PC-9 (cell line): Measurements from ENCODE around the gene RXRG. TPM values are rescaled to one million over a fixed set of nuclear protein-coding genes. Genes with fewer than 3 reads are reported as not detected.

Source experiments
- BruUV-seq: library from RNA; stranded (reverse); fragments of 400-500 nt; replicated peaks from 2 replicates; lab custom pipeline; 2021; lab: Mats Ljungman, UMichigan
- CTCF ChIA-PET: fragments of 300-600 bp; sonication (Branson Sonifier 250); formaldehyde crosslinking; loops from one replicate; lab custom pipeline; 2022; ENCODE audit warnings: antibody characterized with exemption; lab: Charles Lee
- POLR2A ChIA-PET: fragments of 300-600 bp; sonication (Branson Sonifier 250); formaldehyde crosslinking; loops from one replicate; lab custom pipeline; 2022; ENCODE audit warnings: antibody characterized with exemption; ENCODE audit not compliant: unreplicated experiment; lab: Charles Lee
- DNase-seq, 2 experiments: peaks; one replicate each; pipeline versions ENCODE4 v3.0.0 to v3.0.0-alpha.2; 2015 to 2022; ENCODE audit warnings: mixed read lengths in 1 of 2
- H2AFZ ChIP-seq: fragments of 200-600 bp; sonication (generic); 2 replicates; pipeline ENCODE4 v1.8.1; 2017; ENCODE audit warnings: antibody characterized with exemption
- H3F3A ChIP-seq: fragments of 200-600 bp; sonication (generic); 2 replicates; pipeline ENCODE4 v1.8.1; 2017; ENCODE audit warnings: antibody characterized with exemption, mild to moderate bottlenecking, low read depth; ENCODE audit not compliant: insufficient read depth
- H3K27ac ChIP-seq: fragments of 200-600 bp; sonication (generic); 2 replicates; pipeline ENCODE4 v1.6.1; 2016; ENCODE audit warnings: mixed run types
- H3K27me3 ChIP-seq: fragments of 200-600 bp; sonication (generic); 2 replicates; pipeline ENCODE4 v1.6.1; 2016; ENCODE audit warnings: low read depth, mixed run types; ENCODE audit not compliant: insufficient read depth
- H3K36me3 ChIP-seq: fragments of 200-600 bp; sonication (generic); 2 replicates; pipeline ENCODE4 v1.6.1; 2016; ENCODE audit warnings: low read depth, mixed run types
- H3K4me1 ChIP-seq: fragments of 200-600 bp; sonication (generic); replicated peaks from 2 replicates; pipeline ENCODE4 v1.6.1; 2016; ENCODE audit warnings: mixed run types; ENCODE audit not compliant: insufficient read depth
- H3K4me2 ChIP-seq: fragments of 200-600 bp; sonication (generic); 2 replicates; pipeline ENCODE4 v1.6.1; 2017; ENCODE audit warnings: mixed run types
- H3K4me3 ChIP-seq: fragments of 200-600 bp; sonication (generic); 2 replicates; pipeline ENCODE4 v1.6.1; 2016; ENCODE audit warnings: mixed run types
- H3K79me2 ChIP-seq: fragments of 200-600 bp; sonication (generic); 2 replicates; pipeline ENCODE4 v1.6.1; 2017; ENCODE audit warnings: low read depth, mixed run types
- H3K9me2 ChIP-seq: fragments of 200-600 bp; sonication (generic); 2 replicates; pipeline ENCODE4 v1.8.1; 2017; ENCODE audit warnings: mild to moderate bottlenecking; ENCODE audit not compliant: insufficient read depth
- H3K9me3 ChIP-seq: fragments of 200-600 bp; sonication (generic); 2 replicates; pipeline ENCODE4 v1.8.1; 2016; ENCODE audit warnings: low read depth; ENCODE audit not compliant: insufficient read depth
- H4K20me1 ChIP-seq: fragments of 200-600 bp; sonication (generic); 2 replicates; pipeline ENCODE4 v1.8.1; 2017; ENCODE audit not compliant: insufficient read depth
- EZH2 ChIP-seq: fragments of 200-600 bp; sonication (generic); IDR thresholded peaks from 2 replicates; pipeline ENCODE4 v1.8.0; 2017; ENCODE audit warnings: antibody characterized with exemption, low read depth
- intact Hi-C: fragments of 100-400 bp; cut with micrococcal nuclease; formaldehyde crosslinking; loops from one replicate; pipeline ENCODE4 v1.10.0; 2022; ENCODE audit not compliant: unreplicated experiment
- total RNA-seq: library from RNA; stranded (reverse); gene quantifications from 2 replicates; pipeline ENCODE4 v1.2.3, GENCODE V29; 2021
- TF ChIP-seq, protein P1 (sequence below): fragments of 200-600 bp; sonication (generic); conservative IDR thresholded peaks from 2 replicates; pipeline ENCODE4 v1.6.1; 2017; ENCODE audit warnings: mixed run types, antibody characterized with exemption, mild to moderate bottlenecking, moderate library complexity

RXRG gene
- total RNA-seq, 1 experiment from 2014 or later: not detected

DNA sequence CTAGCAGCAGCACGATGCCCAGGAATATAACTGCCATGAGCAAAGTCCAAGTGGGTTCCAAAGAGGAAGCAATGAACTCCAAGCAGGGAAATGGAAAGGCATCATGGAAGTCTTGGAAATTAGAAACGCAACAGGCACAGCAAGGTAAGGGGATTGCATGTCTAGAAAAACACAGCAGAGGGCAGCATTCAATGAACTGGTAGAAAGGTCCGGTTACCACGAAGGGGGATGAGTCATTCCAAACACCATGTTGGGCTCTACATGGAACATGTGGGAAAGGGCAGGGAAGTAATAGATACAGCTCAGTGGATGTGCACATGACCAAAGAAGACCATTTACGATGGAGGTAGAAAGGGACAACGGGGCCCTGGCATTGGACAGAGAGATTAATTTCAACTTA is 36.4 kb downstream of the RXRG start:
- CTCF ChIA-PET: no interaction called here

DNA sequence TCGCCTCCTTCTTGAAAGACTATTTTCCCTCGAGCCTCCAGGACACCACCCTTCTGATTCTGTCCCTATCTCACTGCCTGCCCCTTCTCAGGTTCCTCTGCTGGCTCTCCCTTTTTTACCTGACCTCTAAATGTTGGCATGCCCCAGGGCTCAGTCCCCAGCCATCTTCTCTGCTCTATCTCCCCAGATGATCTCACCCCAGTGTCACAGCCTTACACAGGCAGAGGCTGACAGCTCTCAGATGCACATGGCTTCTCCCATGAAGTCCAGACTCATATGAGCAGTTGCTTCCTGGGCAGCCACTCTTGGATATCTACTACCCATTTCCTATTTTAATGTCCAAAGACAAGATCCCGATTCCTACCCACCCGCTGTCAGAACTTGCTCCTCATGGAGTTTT is 37.5 kb downstream of the RXRG start:
- peaks cover 10% of the 10 kb centered on the region for H3K27me3 ChIP-seq
- H3K9me3 ChIP-seq: no peaks in the 10 kb centered on the region
- no peak overlapping the region for H2AFZ ChIP-seq
- H3K79me2 ChIP-seq: no peaks in the 10 kb centered on the region
- no TSS peak for BruUV-seq
- H3K9me2 ChIP-seq: no peaks in the 10 kb centered on the region
- intact Hi-C loops: no loop called here
- POLR2A ChIA-PET: no interaction called here
- H3K4me3 ChIP-seq: no peak overlapping the region
- no peaks in the 10 kb centered on the region for H3K4me1 ChIP-seq
- H3K4me2 ChIP-seq: no peak overlapping the region
- no peaks in the 10 kb centered on the region for H3K36me3 ChIP-seq
- DNase-seq: no peak
- H3F3A ChIP-seq: no peaks in the 10 kb centered on the region
- H3K27ac ChIP-seq: no peak overlapping the region
- H4K20me1 ChIP-seq: no peaks in the 10 kb centered on the region
- CTCF ChIA-PET: no interaction called here
- no peak for TF ChIP-seq EZH2
- TF ChIP-seq, protein P1, sequence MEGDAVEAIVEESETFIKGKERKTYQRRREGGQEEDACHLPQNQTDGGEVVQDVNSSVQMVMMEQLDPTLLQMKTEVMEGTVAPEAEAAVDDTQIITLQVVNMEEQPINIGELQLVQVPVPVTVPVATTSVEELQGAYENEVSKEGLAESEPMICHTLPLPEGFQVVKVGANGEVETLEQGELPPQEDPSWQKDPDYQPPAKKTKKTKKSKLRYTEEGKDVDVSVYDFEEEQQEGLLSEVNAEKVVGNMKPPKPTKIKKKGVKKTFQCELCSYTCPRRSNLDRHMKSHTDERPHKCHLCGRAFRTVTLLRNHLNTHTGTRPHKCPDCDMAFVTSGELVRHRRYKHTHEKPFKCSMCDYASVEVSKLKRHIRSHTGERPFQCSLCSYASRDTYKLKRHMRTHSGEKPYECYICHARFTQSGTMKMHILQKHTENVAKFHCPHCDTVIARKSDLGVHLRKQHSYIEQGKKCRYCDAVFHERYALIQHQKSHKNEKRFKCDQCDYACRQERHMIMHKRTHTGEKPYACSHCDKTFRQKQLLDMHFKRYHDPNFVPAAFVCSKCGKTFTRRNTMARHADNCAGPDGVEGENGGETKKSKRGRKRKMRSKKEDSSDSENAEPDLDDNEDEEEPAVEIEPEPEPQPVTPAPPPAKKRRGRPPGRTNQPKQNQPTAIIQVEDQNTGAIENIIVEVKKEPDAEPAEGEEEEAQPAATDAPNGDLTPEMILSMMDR: no peak

More for the DNA sequence above, 36.4 kb downstream of the RXRG start:
- BruUV-seq: no TSS peak
- no peaks in the 10 kb centered on the region for H3K9me3 ChIP-seq
- H3K4me1 ChIP-seq: no peaks in the 10 kb centered on the region
- TF ChIP-seq EZH2: no peak
- TF ChIP-seq, protein P1: peak; percentile 42; the same call in 1 of the 2 replicates
- no peaks in the 10 kb centered on the region for H3K36me3 ChIP-seq
- intact Hi-C loops: no loop called here
- peaks cover 19% of the 10 kb centered on the region for H3K27me3 ChIP-seq
- POLR2A ChIA-PET: no interaction called here
- no peaks in the 10 kb centered on the region for H4K20me1 ChIP-seq
- no peaks in the 10 kb centered on the region for H3K9me2 ChIP-seq
- no peak overlapping the region for H3K4me2 ChIP-seq
- H3K4me3 ChIP-seq: no peak overlapping the region
- H3K27ac ChIP-seq: no peak overlapping the region
- DNase-seq: no peak
- H3F3A ChIP-seq: no peaks in the 10 kb centered on the region
- no peak overlapping the region for H2AFZ ChIP-seq
- H3K79me2 ChIP-seq: no peaks in the 10 kb centered on the region

GRCh38 chr1:165403835-165404482 is 41.0 kb downstream of the RXRG start:
- no peak for TF ChIP-seq EZH2
- TF ChIP-seq, protein P1: peak; percentile 72
- ChIA-PET CTCF (no interaction called here), POLR2A (no interaction called here)
- H3K4me1 ChIP-seq: no peaks in the 10 kb centered on the region
- no peak overlapping the region for H2AFZ ChIP-seq
- peak in 1 of 2 experiments; percentile 4 for DNase-seq
- no TSS peak for BruUV-seq
- no peak overlapping the region for H3K4me2 ChIP-seq
- H3K27me3 ChIP-seq: no peaks in the 10 kb centered on the region; the same call in 1 of the 2 replicates
- intact Hi-C loops: no loop called here
- no peaks in the 10 kb centered on the region for H3K9me2 ChIP-seq
- H3K79me2 ChIP-seq: no peaks in the 10 kb centered on the region
- H3F3A ChIP-seq: no peaks in the 10 kb centered on the region
- no peaks in the 10 kb centered on the region for H3K9me3 ChIP-seq
- no peaks in the 10 kb centered on the region for H3K36me3 ChIP-seq
- no peak overlapping the region for H3K4me3 ChIP-seq
- H3K27ac ChIP-seq: no peak overlapping the region
- H4K20me1 ChIP-seq: no peaks in the 10 kb centered on the region
